Activated CD8-positive, alpha-beta T cell treated with anti-CD3 and anti-CD28 coated beads for 36 hours (primary cell): ENCODE results near the gene ETV1. TPM values are rescaled to one million over a fixed set of nuclear protein-coding genes. Genes with fewer than 3 reads are reported as not detected.

Experiments
- ATAC-seq: fragments of 200-7000 bp; cut with Tn5 transposase; one replicate; pipeline ENCODE4 v1.10.0; 2021; ENCODE audit warnings: mild to moderate bottlenecking, moderate library complexity
- CTCF ChIA-PET: fragments of 350-600 bp; sonication (Branson Sonifier 250); formaldehyde crosslinking; loops from one replicate; lab custom pipeline; 2021; ENCODE audit warnings: antibody characterized with exemption; lab: Charles Lee
- POLR2A ChIA-PET: fragments of 350-600 bp; sonication (Branson Sonifier 250); formaldehyde crosslinking; loops from one replicate; lab custom pipeline; 2021; ENCODE audit warnings: antibody characterized with exemption; lab: Charles Lee
- DNase-seq: peaks from one replicate; pipeline ENCODE4 v3.0.0-alpha.2; 2020
- H3K27ac Mint-ChIP-seq: one replicate; pipeline ENCODE4 v1.8.0; 2021; ENCODE audit warnings: mild to moderate bottlenecking, mixed read lengths
- H3K27me3 Mint-ChIP-seq: one replicate; pipeline ENCODE4 v1.8.0; 2021; ENCODE audit warnings: mixed read lengths
- H3K36me3 Mint-ChIP-seq: one replicate; pipeline ENCODE4 v1.8.0; 2021; ENCODE audit warnings: low read depth, mixed read lengths
- H3K4me1 Mint-ChIP-seq: one replicate; pipeline ENCODE4 v1.8.0; 2021; ENCODE audit warnings: low read depth, mixed read lengths
- H3K4me3 Mint-ChIP-seq: one replicate; pipeline ENCODE4 v1.8.0; 2021; ENCODE audit warnings: mild to moderate bottlenecking, moderate library complexity, mixed read lengths
- H3K9me3 Mint-ChIP-seq: one replicate; pipeline ENCODE4 v1.8.0; 2021; ENCODE audit warnings: mixed read lengths
- intact Hi-C: fragments of 100-400 bp; cut with micrococcal nuclease; formaldehyde crosslinking; loops from one replicate; pipeline ENCODE4 v1.10.0; 2022
- total RNA-seq, 2 experiments: library from RNA; stranded (reverse); gene quantifications; one replicate each; pipeline ENCODE4 v1.2.3, GENCODE V29; 2021
- TF ChIP-seq, protein P1 (sequence below): fragments of 200-600 bp; IDR thresholded peaks from one replicate; pipeline ENCODE4 v1.8.0; 2022; ENCODE audit warnings: antibody characterized with exemption, mild to moderate bottlenecking

Gene ETV1
- total RNA-seq, 2 experiments from 2014 or later, result 0.18 to 0.56 TPM

DNA sequence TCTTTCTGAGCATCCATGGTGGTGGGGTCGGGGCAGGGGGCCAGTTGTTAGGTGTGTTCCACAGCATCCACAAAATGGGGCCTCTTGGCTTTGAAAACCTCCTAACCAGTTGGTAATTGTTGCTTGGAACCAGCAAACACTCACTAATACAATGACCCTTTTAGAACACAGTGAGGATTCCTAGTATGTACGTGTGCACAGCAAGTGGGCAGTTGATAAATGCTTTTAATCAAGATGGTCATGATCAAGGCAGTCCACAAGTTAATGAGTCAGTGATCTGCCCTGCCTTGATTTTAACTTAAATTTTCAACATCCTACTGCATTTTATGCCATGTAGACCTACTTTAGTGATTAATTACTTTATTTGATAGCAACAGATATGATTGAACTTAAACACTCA, 103.1 kb downstream of the ETV1 start:
- ATAC-seq, result no peak
- Mint-ChIP-seq H3K4me3 (no peak overlapping the region), H3K36me3 (no peaks in the 10 kb centered on the region), H3K9me3 (no peaks in the 10 kb centered on the region), H3K27ac (no peak overlapping the region), H3K27me3 (no peaks in the 10 kb centered on the region), H3K4me1 (no peaks in the 10 kb centered on the region)
- DNase-seq, result no peak
- TF ChIP-seq, protein P1, sequence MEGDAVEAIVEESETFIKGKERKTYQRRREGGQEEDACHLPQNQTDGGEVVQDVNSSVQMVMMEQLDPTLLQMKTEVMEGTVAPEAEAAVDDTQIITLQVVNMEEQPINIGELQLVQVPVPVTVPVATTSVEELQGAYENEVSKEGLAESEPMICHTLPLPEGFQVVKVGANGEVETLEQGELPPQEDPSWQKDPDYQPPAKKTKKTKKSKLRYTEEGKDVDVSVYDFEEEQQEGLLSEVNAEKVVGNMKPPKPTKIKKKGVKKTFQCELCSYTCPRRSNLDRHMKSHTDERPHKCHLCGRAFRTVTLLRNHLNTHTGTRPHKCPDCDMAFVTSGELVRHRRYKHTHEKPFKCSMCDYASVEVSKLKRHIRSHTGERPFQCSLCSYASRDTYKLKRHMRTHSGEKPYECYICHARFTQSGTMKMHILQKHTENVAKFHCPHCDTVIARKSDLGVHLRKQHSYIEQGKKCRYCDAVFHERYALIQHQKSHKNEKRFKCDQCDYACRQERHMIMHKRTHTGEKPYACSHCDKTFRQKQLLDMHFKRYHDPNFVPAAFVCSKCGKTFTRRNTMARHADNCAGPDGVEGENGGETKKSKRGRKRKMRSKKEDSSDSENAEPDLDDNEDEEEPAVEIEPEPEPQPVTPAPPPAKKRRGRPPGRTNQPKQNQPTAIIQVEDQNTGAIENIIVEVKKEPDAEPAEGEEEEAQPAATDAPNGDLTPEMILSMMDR, result no peak
- ChIA-PET CTCF (no interaction called here), POLR2A (no interaction called here)
- intact Hi-C loops, result no loop called here

DNA sequence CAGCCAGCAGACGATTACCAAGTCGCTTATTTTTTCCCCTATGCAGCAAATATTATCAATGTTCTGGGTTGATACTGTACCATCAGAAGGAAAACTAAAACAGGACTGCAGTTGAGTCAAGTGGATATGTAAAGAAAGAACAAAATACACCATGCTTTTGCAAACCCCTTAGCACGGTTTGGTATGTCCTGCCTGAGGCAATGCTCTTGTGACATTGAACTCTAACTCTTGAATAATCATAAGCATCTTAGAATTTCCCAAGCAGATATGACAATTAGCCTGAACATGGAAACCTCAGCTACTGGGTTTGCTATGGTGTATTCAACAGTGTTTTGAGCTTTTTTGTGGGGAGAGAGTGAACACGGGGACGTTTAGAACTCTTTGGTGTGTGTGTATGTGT, 107.4 kb downstream of the ETV1 start:
- no peaks in the 10 kb centered on the region for H3K4me1 Mint-ChIP-seq
- no peak overlapping the region for H3K27ac Mint-ChIP-seq
- CTCF ChIA-PET, result no interaction called here
- H3K9me3 Mint-ChIP-seq, result no peaks in the 10 kb centered on the region
- TF ChIP-seq, protein P1, result no peak
- no peaks in the 10 kb centered on the region for H3K36me3 Mint-ChIP-seq
- DNase-seq, result no peak
- no peak overlapping the region for H3K4me3 Mint-ChIP-seq
- intact Hi-C loops, result no loop called here
- no peaks in the 10 kb centered on the region for H3K27me3 Mint-ChIP-seq
- POLR2A ChIA-PET, result no interaction called here
- no peak for ATAC-seq

DNA sequence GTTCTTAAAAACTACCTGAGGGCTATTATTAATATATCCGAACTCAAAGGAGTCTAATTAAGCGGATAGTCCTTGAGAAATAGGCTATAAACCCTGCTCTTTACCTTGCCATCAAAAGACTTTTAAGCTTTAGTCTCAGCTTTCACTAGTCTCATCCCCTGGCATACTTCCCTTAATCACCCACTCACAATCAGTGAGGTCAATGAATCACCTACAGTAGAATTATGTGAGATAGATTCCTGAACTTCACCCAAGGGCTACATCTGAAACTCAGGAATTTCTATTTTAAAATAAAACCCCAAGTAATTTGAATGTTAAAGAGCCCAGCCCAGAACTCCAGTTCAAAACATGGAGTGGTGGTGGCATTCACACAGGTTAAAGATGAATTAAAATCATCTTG, 108.7 kb downstream of the ETV1 start:
- CTCF ChIA-PET, result no interaction called here
- Mint-ChIP-seq H3K36me3 (no peaks in the 10 kb centered on the region), H3K4me3 (no peak overlapping the region), H3K4me1 (no peaks in the 10 kb centered on the region), H3K27me3 (no peaks in the 10 kb centered on the region), H3K27ac (no peak overlapping the region), H3K9me3 (no peaks in the 10 kb centered on the region)
- no peak for DNase-seq
- TF ChIP-seq, protein P1, result no peak
- no peak for ATAC-seq
- POLR2A ChIA-PET, result no interaction called here
- intact Hi-C loops, result no loop called here

DNA sequence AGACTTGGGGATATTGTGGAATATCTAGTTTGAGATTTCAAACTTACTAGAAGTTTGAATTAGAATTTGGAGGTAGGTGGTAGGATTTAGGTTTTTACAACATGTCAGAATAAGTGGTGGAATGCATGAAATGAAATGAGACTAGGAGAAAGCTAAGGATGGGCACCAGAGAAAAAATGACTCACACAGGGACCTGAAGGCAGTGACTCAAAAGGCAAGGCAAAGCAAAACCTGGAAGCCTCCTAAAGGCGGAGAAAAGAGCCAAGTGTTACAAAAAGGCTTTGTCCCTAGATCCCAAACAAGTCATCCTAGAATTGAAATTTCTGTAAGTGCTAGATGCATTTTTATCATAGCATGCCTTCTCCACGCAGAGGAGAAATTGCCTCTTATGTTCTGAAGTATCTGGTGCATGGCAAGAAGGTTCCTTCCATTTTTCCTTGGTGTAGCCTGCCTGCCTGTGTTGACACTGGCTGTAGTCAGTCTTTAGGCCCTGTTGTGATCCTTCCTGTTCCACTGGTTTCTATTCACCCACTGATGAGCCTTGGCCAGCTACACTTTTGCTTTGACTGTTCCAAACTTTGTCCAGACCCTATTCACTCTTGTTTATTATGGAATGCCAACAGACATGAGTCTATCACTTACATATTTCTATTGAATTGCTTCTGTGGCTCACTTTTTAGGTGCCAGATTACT, 109.3 kb downstream of the ETV1 start:
- ChIA-PET CTCF (no interaction called here), POLR2A (no interaction called here)
- Mint-ChIP-seq H3K4me1 (no peaks in the 10 kb centered on the region), H3K36me3 (no peaks in the 10 kb centered on the region), H3K27me3 (no peaks in the 10 kb centered on the region), H3K4me3 (no peak overlapping the region), H3K9me3 (no peaks in the 10 kb centered on the region), H3K27ac (no peak overlapping the region)
- intact Hi-C loops, result no loop called here
- DNase-seq, result no peak
- no peak for ATAC-seq
- TF ChIP-seq, protein P1, result no peak

DNA sequence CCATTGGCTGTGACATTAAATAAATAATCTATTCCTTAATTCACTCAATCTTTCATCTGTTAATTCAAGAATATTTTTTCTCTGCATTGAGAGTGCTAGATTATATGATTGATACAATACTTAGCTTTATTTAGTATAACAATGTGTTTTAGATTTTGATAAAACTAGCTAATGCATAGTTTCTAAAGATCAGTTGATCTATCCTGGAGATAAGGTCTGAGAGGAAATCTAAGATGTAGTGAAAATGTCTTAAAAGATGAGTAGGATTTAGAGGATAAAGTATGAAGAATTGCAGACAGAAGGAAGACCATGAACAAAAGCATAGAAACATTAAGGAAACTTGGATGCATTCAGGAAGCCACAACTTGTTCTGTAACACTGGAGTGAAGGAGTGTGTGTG, 110.3 kb downstream of the ETV1 start:
- H3K27ac Mint-ChIP-seq, result no peak overlapping the region
- H3K36me3 Mint-ChIP-seq, result no peaks in the 10 kb centered on the region
- TF ChIP-seq, protein P1, result no peak
- no peaks in the 10 kb centered on the region for H3K9me3 Mint-ChIP-seq
- no peak for ATAC-seq
- H3K4me1 Mint-ChIP-seq, result no peaks in the 10 kb centered on the region
- CTCF ChIA-PET, result no interaction called here
- H3K27me3 Mint-ChIP-seq, result no peaks in the 10 kb centered on the region
- POLR2A ChIA-PET, result no interaction called here
- H3K4me3 Mint-ChIP-seq, result no peak overlapping the region
- DNase-seq, result no peak
- intact Hi-C loops, result no loop called here
